Right renal cortex interstitium (tissue), 3 donors: ENCODE measurements around the gene RAI1. TPM values are rescaled to one million over a fixed set of nuclear protein-coding genes. Genes with fewer than 3 reads are reported as not detected.
A peak's percentile ranks its signal among the peaks of the same experiment; 100 is the strongest.

ENCODE experiments used
- DNase-seq, 3 donors: peaks; one replicate each; pipeline ENCODE4 v3.0.0-alpha.2; 2013; ENCODE audit warnings: low read depth in 3 of 3, low spot score in 2 of 3
- polyA plus RNA-seq, 3 donors: library from polyadenylated mRNA; unstranded; fragments of 120-200 nt; gene quantifications; one replicate each; pipeline ENCODE4 v1.2.1, GENCODE V29; 2013; ENCODE audit not compliant: insufficient read length in 3 of 3

The RAI1 gene
- polyA plus RNA-seq, 3 donors: 17.2 to 18.8 (median 18.7) TPM

GRCh38 chr17:17761894-17762743 is 80.9 kb downstream of the RAI1 start:
- DNase-seq: no peak

- no peak for DNase-seq
Measured at GRCh38 chr17:17762744-17763105, 81.5 kb downstream of the RAI1 start.

GRCh38 chr17:17763136-17763535 is 81.9 kb downstream of the RAI1 start:
- no peak for DNase-seq

GRCh38 chr17:17763734-17764133 is 82.5 kb downstream of the RAI1 start:
- DNase-seq: no peak

- DNase-seq: no peak
Measured at GRCh38 chr17:17765359-17766076, 84.3 kb downstream of the RAI1 start.

GRCh38 chr17:17766077-17766743 is 85.0 kb downstream of the RAI1 start:
- DNase-seq: no peak

GRCh38 chr17:17766744-17767120 is 85.5 kb downstream of the RAI1 start:
- no peak for DNase-seq

- DNase-seq: no peak
Measured at GRCh38 chr17:17767154-17767869, 86.1 kb downstream of the RAI1 start.

GRCh38 chr17:17767887-17768418 is 86.7 kb downstream of the RAI1 start:
- DNase-seq: no peak

GRCh38 chr17:17768424-17769088 is 87.3 kb downstream of the RAI1 start:
- no peak for DNase-seq

GRCh38 chr17:17769869-17770631 is 88.8 kb downstream of the RAI1 start:
- DNase-seq: no peak

GRCh38 chr17:17770632-17771044 is 89.4 kb downstream of the RAI1 start:
- DNase-seq: no peak

GRCh38 chr17:17771498-17772201 is 90.4 kb downstream of the RAI1 start:
- DNase-seq: no peak

- no peak for DNase-seq
Measured at GRCh38 chr17:17772231-17772630, 91.0 kb downstream of the RAI1 start.

GRCh38 chr17:17774009-17774881 is 93.0 kb downstream of the RAI1 start:
- DNase-seq: no peak

- no peak for DNase-seq
Measured at GRCh38 chr17:17776889-17777288, 95.6 kb downstream of the RAI1 start.

GRCh38 chr17:17778308-17779014 is 97.2 kb downstream of the RAI1 start:
- DNase-seq: peak in 2 of 3 donors; percentile 75 to 79
